ENCODE results near the gene GIPC1.
"Not testable (repeated sequence)": the region's sequence is repeated elsewhere in the genome, so short reads cannot be mapped to it uniquely, and the experiment has no call there.

The GIPC1 gene

GRCh38 chr19:14472202-14472938 lies 23.6 kb downstream of the GIPC1 start:
- no peak for DNase-seq (ENCODE audit: low read depth, low spot score)

- DNase-seq (ENCODE audit: low read depth, low spot score) = no peak
These were observed 24.3 kb downstream of the GIPC1 start for GRCh38 chr19:14471436-14472187.

- no peak for DNase-seq (ENCODE audit: low read depth, low spot score)
These were observed 25.7 kb downstream of the GIPC1 start for GRCh38 chr19:14470031-14470876.

- DNase-seq (ENCODE audit: low read depth, low spot score) = no peak
These were observed 28.1 kb downstream of the GIPC1 start for GRCh38 chr19:14467816-14468215.

- no peak for DNase-seq (ENCODE audit: low read depth, low spot score)
These were observed 28.5 kb downstream of the GIPC1 start for GRCh38 chr19:14467391-14467790.

GRCh38 chr19:14463747-14464146 lies 32.2 kb downstream of the GIPC1 start:
- no peak for DNase-seq (ENCODE audit: low read depth, low spot score)

- DNase-seq (ENCODE audit: low read depth, low spot score) = not testable (repeated sequence)
These were observed 33.5 kb downstream of the GIPC1 start for GRCh38 chr19:14462401-14462800.

GRCh38 chr19:14460935-14461334 lies 35.0 kb downstream of the GIPC1 start:
- DNase-seq (ENCODE audit: low read depth, low spot score) = no peak

GRCh38 chr19:14459703-14460102 lies 36.2 kb downstream of the GIPC1 start:
- no peak for DNase-seq (ENCODE audit: low read depth, low spot score)

- not testable (repeated sequence) for DNase-seq (ENCODE audit: low read depth, low spot score)
These were observed 43.6 kb downstream of the GIPC1 start for GRCh38 chr19:14452303-14452702.

- no peak for DNase-seq (ENCODE audit: low read depth, low spot score)
These were observed 45.1 kb downstream of the GIPC1 start for GRCh38 chr19:14450876-14451275.

- DNase-seq (ENCODE audit: low read depth, low spot score) = no peak
These were observed 45.6 kb downstream of the GIPC1 start for GRCh38 chr19:14450168-14450874.

GRCh38 chr19:14449321-14449720 lies 46.6 kb downstream of the GIPC1 start:
- DNase-seq (ENCODE audit: low read depth, low spot score) = no peak

GRCh38 chr19:14446336-14447036 lies 49.4 kb downstream of the GIPC1 start:
- DNase-seq (ENCODE audit: low read depth, low spot score) = no peak

GRCh38 chr19:14443632-14444216 lies 52.2 kb downstream of the GIPC1 start:
- no peak for DNase-seq (ENCODE audit: low read depth, low spot score)

GRCh38 chr19:14442891-14443631 lies 52.9 kb downstream of the GIPC1 start:
- no peak for DNase-seq (ENCODE audit: low read depth, low spot score)

- no peak for DNase-seq (ENCODE audit: low read depth, low spot score)
These were observed 54.6 kb downstream of the GIPC1 start for GRCh38 chr19:14441041-14441938.

GRCh38 chr19:14440049-14440448 lies 55.9 kb downstream of the GIPC1 start:
- no peak for DNase-seq (ENCODE audit: low read depth, low spot score)

- no peak for DNase-seq (ENCODE audit: low read depth, low spot score)
These were observed 56.9 kb downstream of the GIPC1 start for GRCh38 chr19:14439014-14439413.

Measured in smooth muscle cell of the brain vasculature (primary cell).